ENCODE measurements around the gene GPRC6A.

The GPRC6A gene

DNA sequence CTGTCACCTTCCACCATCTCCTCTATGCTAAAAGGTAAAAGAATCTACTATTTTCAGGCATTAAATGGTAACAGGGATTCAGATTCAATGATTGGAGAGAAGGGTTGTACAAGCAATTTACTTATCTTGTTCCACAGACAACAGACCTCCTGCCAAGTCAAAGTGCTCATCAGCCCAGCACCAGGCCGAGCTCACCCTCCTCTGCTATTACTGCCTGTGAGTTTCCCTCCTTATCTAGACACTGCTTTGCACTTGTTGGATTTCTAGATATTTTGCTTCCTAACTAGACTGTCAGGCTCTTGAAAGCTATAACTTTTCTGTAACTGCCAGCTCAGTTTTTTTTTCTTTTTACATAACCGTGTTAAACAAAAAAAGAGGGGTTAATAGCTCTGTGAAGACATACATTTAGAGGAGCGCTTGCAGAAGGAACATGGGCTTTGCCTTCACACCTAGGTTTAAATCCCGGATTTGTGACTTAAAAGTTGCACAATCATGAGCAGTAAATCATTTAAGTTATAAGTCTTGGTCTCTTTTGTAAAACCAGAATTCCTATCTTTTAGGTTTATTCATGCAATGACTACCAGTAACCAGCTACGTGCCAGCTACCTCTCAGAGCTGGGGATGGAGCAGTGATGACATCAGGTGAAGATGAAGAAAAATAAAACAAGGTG lies 62.2 kb downstream of the GPRC6A start:
- no peaks in the 10 kb centered on the region for H3K9me3 ChIP-seq (ENCODE audit: low read depth, low read length)
- H3K4me3 ChIP-seq: no peak overlapping the region
- TF ChIP-seq POLR2AphosphoS5 (IDR thresholded peaks at IDR 0.05; ENCODE audit: borderline replicate concordance, low read depth, low read length) (no peak), EZH2 (IDR thresholded peaks at IDR 0.05) (no peak), FOXP2 (optimal IDR thresholded peaks at IDR 0.05; ENCODE audit: control extremely low read depth, extremely low read length, insufficient read depth) (no peak)
- H3K27ac ChIP-seq: no peak overlapping the region
- H3K36me3 ChIP-seq (ENCODE audit: insufficient read depth, low read length): no peaks in the 10 kb centered on the region
- H3K9ac ChIP-seq (ENCODE audit: insufficient read length): no peak overlapping the region
- no peak for DNase-seq (ENCODE audit: low read depth, low spot score)

- Histone ChIP-seq H3K36me3 (ENCODE audit: insufficient read depth, low read length) (no peaks in the 10 kb centered on the region), H3K9ac (ENCODE audit: insufficient read length) (no peak within 1 kb of the TSS), H3K4me3 (no peak within 1 kb of the TSS), H3K27ac (no peak within 1 kb of the TSS), H3K9me3 (ENCODE audit: low read depth, low read length) (no peaks in the 10 kb centered on the region)
- no peak for TF ChIP-seq EZH2 (IDR thresholded peaks at IDR 0.05)
- TF ChIP-seq FOXP2 (optimal IDR thresholded peaks at IDR 0.05; ENCODE audit: control extremely low read depth, extremely low read length, insufficient read depth): no peak
- TF ChIP-seq POLR2AphosphoS5 (IDR thresholded peaks at IDR 0.05; ENCODE audit: borderline replicate concordance, low read depth, low read length): no peak
- no peak for DNase-seq (ENCODE audit: low read depth, low spot score)
These were observed 63.7 kb downstream of the GPRC6A start, which contains the start of gene FAM162B for GRCh38 chr6:116764961-116765841. TSS of gene FAM162B (minus strand) at chr6:116765719. CDS start at chr6:116765576, 143 bp downstream.

DNA sequence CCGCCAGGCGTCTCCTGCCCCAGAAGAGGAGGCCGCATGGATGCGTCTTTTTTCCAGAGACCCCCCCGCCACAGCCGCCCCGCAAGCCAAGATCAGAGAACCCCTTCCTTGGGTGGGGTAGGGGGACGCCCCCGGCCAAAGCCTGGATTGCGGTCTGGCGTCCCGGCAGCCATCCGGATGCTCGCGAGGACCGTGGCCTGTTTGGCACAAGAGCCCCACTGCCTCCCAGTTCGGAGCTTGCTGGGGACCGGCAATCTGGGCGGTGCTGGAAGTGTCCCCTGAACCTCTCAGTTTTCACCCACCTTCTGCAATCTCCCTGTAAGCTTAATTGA lies 64.3 kb downstream of the GPRC6A start:
- no peak for DNase-seq (ENCODE audit: low read depth, low spot score)
- no peaks in the 10 kb centered on the region for H3K9me3 ChIP-seq (ENCODE audit: low read depth, low read length)
- no peak overlapping the region for H3K27ac ChIP-seq
- TF ChIP-seq EZH2 (IDR thresholded peaks at IDR 0.05): no peak
- no peak overlapping the region for H3K9ac ChIP-seq (ENCODE audit: insufficient read length)
- no peaks in the 10 kb centered on the region for H3K36me3 ChIP-seq (ENCODE audit: insufficient read depth, low read length)
- H3K4me3 ChIP-seq: no peak overlapping the region

DNA sequence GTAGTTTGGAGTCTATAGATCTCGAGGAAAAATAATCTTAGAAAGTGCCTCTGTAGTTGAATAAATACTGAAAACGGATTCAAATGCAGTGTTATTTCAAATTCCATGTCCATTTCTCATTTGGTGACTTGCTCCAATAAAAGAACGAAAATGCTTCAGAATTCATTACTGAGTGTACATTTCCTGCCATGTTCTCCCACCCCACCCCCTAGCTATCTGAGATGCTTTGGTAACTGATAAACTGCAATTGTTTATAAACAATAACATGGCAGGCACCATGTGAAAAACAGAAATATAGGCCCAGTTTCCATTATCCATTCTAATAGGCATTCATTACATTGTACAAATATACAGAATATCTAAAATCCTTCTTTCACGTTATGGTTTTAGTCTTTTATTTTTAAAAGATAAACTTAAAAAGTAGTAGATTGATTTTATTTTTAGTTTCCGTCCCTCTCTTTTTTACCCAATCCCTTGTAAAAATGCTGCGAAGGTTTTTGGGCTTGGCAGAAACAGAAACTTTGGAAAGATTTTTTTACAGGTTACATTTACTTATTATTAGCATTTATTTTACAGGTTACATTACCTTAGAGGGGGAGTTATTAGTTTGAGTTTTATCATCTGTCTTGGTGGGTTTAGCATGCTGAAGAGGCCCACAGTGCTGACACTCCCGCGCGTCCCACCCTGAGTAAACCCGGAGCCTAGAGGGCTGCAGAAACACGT lies 64.8 kb downstream of the GPRC6A start:
- no peak for DNase-seq (ENCODE audit: low read depth, low spot score)
- no peak overlapping the region for H3K9ac ChIP-seq (ENCODE audit: insufficient read length)
- no peak for TF ChIP-seq FOXP2 (optimal IDR thresholded peaks at IDR 0.05; ENCODE audit: control extremely low read depth, extremely low read length, insufficient read depth)
- no peak for TF ChIP-seq EZH2 (IDR thresholded peaks at IDR 0.05)
- no peak for TF ChIP-seq POLR2AphosphoS5 (IDR thresholded peaks at IDR 0.05; ENCODE audit: borderline replicate concordance, low read depth, low read length)
- no peaks in the 10 kb centered on the region for H3K9me3 ChIP-seq (ENCODE audit: low read depth, low read length)
- H3K4me3 ChIP-seq: no peak overlapping the region
- no peaks in the 10 kb centered on the region for H3K36me3 ChIP-seq (ENCODE audit: insufficient read depth, low read length)
- no peak overlapping the region for H3K27ac ChIP-seq

GRCh38 chr6:116763048-116763447 lies 65.8 kb downstream of the GPRC6A start:
- H3K4me3 ChIP-seq: no peak overlapping the region
- no peak for DNase-seq (ENCODE audit: low read depth, low spot score)
- H3K9me3 ChIP-seq (ENCODE audit: low read depth, low read length): no peaks in the 10 kb centered on the region
- TF ChIP-seq POLR2AphosphoS5 (IDR thresholded peaks at IDR 0.05; ENCODE audit: borderline replicate concordance, low read depth, low read length): no peak
- no peak for TF ChIP-seq EZH2 (IDR thresholded peaks at IDR 0.05)
- no peak for TF ChIP-seq FOXP2 (optimal IDR thresholded peaks at IDR 0.05; ENCODE audit: control extremely low read depth, extremely low read length, insufficient read depth)
- no peak overlapping the region for H3K9ac ChIP-seq (ENCODE audit: insufficient read length)
- no peaks in the 10 kb centered on the region for H3K36me3 ChIP-seq (ENCODE audit: insufficient read depth, low read length)
- 0 out of 2 replicates have a peak overlapping the region, but pooled peaks have one; percentile 16 for H3K27ac ChIP-seq

- no peak for DNase-seq (ENCODE audit: low read depth, low spot score)
- Histone ChIP-seq H3K36me3 (ENCODE audit: insufficient read depth, low read length) (no peaks in the 10 kb centered on the region), H3K27ac (no peak overlapping the region), H3K9ac (ENCODE audit: insufficient read length) (no peak overlapping the region), H3K4me3 (no peak overlapping the region), H3K9me3 (ENCODE audit: low read depth, low read length) (no peaks in the 10 kb centered on the region)
- TF ChIP-seq POLR2AphosphoS5 (IDR thresholded peaks at IDR 0.05; ENCODE audit: borderline replicate concordance, low read depth, low read length): no peak
- TF ChIP-seq FOXP2 (optimal IDR thresholded peaks at IDR 0.05; ENCODE audit: control extremely low read depth, extremely low read length, insufficient read depth): no peak
- no peak for TF ChIP-seq EZH2 (IDR thresholded peaks at IDR 0.05)
These were observed 66.6 kb downstream of the GPRC6A start for GRCh38 chr6:116762235-116762634.

DNA sequence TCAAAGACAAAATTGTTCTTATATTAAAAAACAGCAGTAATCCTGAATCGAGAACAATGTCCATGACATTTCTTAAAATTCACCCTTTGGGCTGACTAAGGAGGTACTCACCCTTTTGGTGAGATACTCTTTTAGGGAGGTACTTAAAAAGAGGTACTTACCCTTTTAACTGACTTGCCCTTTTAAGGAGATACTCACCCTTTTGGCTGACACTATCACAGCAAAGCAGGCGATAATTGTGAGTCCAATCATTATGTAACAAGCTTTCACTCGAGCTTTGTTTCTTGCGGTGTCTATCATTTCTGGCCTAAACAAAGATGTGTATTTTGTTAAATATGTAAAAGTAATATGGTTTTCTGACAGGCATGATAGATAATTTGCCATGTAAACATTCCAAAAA lies 67.1 kb downstream of the GPRC6A start:
- no peaks in the 10 kb centered on the region for H3K36me3 ChIP-seq (ENCODE audit: insufficient read depth, low read length)
- H3K4me3 ChIP-seq: no peak overlapping the region
- no peak overlapping the region for H3K9ac ChIP-seq (ENCODE audit: insufficient read length)
- DNase-seq (ENCODE audit: low read depth, low spot score): no peak
- TF ChIP-seq POLR2AphosphoS5 (IDR thresholded peaks at IDR 0.05; ENCODE audit: borderline replicate concordance, low read depth, low read length) (no peak), EZH2 (IDR thresholded peaks at IDR 0.05) (no peak), FOXP2 (optimal IDR thresholded peaks at IDR 0.05; ENCODE audit: control extremely low read depth, extremely low read length, insufficient read depth) (no peak)
- no peaks in the 10 kb centered on the region for H3K9me3 ChIP-seq (ENCODE audit: low read depth, low read length)
- no peak overlapping the region for H3K27ac ChIP-seq

- Histone ChIP-seq H3K9ac (ENCODE audit: insufficient read length) (no peak overlapping the region), H3K4me3 (no peak overlapping the region), H3K9me3 (ENCODE audit: low read depth, low read length) (0 out of 2 replicates have a peak, but pooled peaks cover 4% of the 10 kb centered on the region), H3K27ac (no peak overlapping the region), H3K36me3 (ENCODE audit: insufficient read depth, low read length) (no peaks in the 10 kb centered on the region)
- DNase-seq (ENCODE audit: low read depth, low spot score): no peak
- TF ChIP-seq FOXP2 (optimal IDR thresholded peaks at IDR 0.05; ENCODE audit: control extremely low read depth, extremely low read length, insufficient read depth) (no peak), EZH2 (IDR thresholded peaks at IDR 0.05) (no peak), POLR2AphosphoS5 (IDR thresholded peaks at IDR 0.05; ENCODE audit: borderline replicate concordance, low read depth, low read length) (no peak)
These were observed 83.7 kb downstream of the GPRC6A start for GRCh38 chr6:116745176-116745575.

Data from SK-N-MC (cell line).